Stimulated activated naive CD8-positive, alpha-beta T cell treated with anti-CD3 and anti-CD28 coated beads, Interleukin-15, Interleukin-2, amounts not matched to agents 100 ng/mL and 50 ng/mL, for 24 hours (primary cell): ENCODE measurements around the gene COL4A2.

Source experiments
- H3K27ac Mint-ChIP-seq: one replicate; pipeline ENCODE4 v1.8.0; 2021; ENCODE audit warnings: mild to moderate bottlenecking, mixed read lengths
- H3K27me3 Mint-ChIP-seq: one replicate; pipeline ENCODE4 v1.8.0; 2021; ENCODE audit warnings: mixed read lengths
- H3K36me3 Mint-ChIP-seq: one replicate; pipeline ENCODE4 v1.8.0; 2021; ENCODE audit warnings: low read depth, mixed read lengths
- H3K4me1 Mint-ChIP-seq: one replicate; pipeline ENCODE4 v1.8.0; 2021; ENCODE audit warnings: low read depth, mixed read lengths
- H3K4me3 Mint-ChIP-seq: one replicate; pipeline ENCODE4 v1.8.0; 2021; ENCODE audit warnings: mild to moderate bottlenecking, mixed read lengths
- H3K9me3 Mint-ChIP-seq: one replicate; pipeline ENCODE4 v1.8.0; 2021; ENCODE audit warnings: mixed read lengths

COL4A2 gene

GRCh38 chr13:110500341-110500740, 193.3 kb downstream of the COL4A2 start:
- no peaks in the 10 kb centered on the region for H3K36me3 Mint-ChIP-seq
- no peak overlapping the region for H3K4me3 Mint-ChIP-seq
- no peak overlapping the region for H3K27ac Mint-ChIP-seq
- H3K4me1 Mint-ChIP-seq = no peaks in the 10 kb centered on the region
- peaks cover 6% of the 10 kb centered on the region for H3K9me3 Mint-ChIP-seq
- H3K27me3 Mint-ChIP-seq = peaks cover 3% of the 10 kb centered on the region

- Mint-ChIP-seq H3K36me3 (no peaks in the 10 kb centered on the region), H3K27ac (no peak overlapping the region), H3K27me3 (peaks cover 3% of the 10 kb centered on the region), H3K9me3 (peaks cover 6% of the 10 kb centered on the region), H3K4me3 (no peak overlapping the region), H3K4me1 (no peaks in the 10 kb centered on the region)
Measured at GRCh38 chr13:110501188-110501587, 194.1 kb downstream of the COL4A2 start.

DNA sequence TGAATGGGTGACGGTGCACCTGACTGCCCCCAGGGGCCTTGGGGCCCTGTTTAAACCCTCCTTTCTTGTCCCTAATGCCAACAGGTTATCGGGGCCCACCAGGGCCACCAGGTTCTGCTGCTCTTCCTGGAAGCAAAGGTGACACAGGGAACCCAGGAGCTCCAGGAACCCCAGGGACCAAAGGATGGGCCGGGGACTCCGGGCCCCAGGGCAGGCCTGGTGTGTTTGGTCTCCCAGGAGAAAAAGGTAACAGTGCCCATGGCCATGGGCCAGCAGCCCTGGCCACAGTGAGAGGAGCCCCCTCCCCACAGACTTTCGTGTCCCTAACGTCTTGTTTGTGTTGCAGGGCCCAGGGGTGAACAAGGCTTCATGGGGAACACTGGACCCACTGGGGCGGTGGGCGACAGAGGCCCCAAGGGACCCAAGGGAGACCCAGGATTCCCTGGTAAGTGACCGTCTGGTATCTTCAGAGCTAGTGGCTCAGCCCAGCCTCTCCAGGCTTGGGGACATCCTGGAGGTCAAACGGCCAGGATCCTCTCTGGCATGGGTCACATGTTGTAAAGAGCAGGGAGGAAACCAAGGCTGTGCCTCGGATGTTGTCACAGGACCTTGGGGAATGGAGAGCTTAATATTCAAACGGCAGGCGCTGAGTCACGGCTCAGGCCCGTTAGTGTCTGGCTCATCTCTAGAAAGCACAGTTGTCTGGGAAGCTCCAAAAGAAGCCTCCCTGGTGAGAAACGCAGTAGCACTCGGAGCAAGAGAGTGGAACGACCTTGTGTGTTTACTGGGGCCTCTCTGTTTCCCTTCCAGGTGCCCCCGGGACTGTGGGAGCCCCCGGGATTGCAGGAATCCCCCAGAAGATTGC, 196.2 kb downstream of the COL4A2 start:
- Mint-ChIP-seq H3K4me1 (no peaks in the 10 kb centered on the region), H3K27ac (no peak overlapping the region), H3K27me3 (peaks cover 3% of the 10 kb centered on the region), H3K4me3 (no peak overlapping the region), H3K9me3 (peaks cover 6% of the 10 kb centered on the region), H3K36me3 (no peaks in the 10 kb centered on the region)

DNA sequence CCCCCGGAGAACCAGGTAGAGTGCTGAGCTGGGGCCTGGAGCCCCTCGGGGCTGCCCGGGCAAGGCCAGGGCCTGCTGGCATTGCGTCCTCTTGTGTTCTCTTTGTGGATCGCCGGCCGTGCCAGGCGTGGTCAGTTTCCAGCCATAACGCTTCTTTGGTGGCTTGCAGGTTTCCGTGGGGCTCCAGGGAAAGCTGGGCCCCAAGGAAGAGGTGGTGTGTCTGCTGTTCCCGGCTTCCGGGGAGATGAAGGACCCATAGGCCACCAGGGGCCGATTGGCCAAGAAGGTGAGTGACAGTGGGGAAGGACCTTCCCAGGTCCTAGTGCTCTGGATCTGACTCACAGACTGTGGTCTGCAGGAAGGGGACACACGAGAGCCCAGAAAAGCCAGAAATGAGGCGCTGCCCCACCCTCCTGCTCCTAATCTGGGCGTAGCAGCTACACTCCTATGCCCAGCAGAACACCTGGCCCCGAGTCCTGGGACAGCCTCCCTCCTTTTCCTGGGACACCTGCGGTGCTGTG, 197.0 kb downstream of the COL4A2 start:
- Mint-ChIP-seq H3K9me3 (peaks cover 6% of the 10 kb centered on the region), H3K4me1 (no peaks in the 10 kb centered on the region), H3K4me3 (no peak overlapping the region), H3K27me3 (peaks cover 3% of the 10 kb centered on the region), H3K36me3 (no peaks in the 10 kb centered on the region), H3K27ac (no peak overlapping the region)

DNA sequence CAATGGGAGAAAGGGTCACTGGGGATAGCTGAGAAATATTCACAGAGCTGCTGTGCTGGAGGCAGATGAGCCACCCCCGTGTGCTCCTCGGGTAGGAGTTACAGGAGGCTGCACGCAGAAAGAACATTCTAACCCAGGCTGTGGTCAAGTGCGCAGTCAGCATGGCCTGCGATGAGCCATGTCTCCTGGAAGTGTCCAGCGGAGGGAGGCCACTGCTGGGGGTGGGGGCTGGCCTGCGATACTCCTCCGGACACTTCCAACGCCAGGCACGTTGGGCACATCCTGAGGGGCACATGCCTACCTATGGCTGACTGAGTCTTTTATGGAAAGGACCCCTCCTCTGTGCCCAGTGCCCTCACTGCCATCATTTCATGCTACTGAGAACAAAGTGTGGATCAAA, 198.5 kb downstream of the COL4A2 start:
- no peak overlapping the region for H3K4me3 Mint-ChIP-seq
- H3K4me1 Mint-ChIP-seq = no peaks in the 10 kb centered on the region
- no peaks in the 10 kb centered on the region for H3K36me3 Mint-ChIP-seq

DNA sequence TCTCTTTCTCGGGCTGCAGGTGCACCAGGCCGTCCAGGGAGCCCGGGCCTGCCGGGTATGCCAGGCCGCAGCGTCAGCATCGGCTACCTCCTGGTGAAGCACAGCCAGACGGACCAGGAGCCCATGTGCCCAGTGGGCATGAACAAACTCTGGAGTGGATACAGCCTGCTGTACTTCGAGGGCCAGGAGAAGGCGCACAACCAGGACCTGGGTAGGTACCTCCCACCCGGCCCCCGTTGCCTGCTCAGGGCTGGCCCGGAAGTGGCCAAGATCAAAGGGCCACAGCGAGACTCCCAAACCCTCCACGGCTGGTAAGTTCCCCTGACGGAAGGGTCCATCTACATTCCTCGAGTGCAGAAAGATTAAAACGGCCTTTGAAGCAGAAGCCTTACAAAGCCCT, 199.3 kb downstream of the COL4A2 start:
- Mint-ChIP-seq H3K27ac (no peak overlapping the region), H3K4me1 (no peaks in the 10 kb centered on the region), H3K27me3 (no peaks in the 10 kb centered on the region), H3K4me3 (no peak overlapping the region), H3K36me3 (no peaks in the 10 kb centered on the region), H3K9me3 (no peaks in the 10 kb centered on the region)

More for the DNA sequence above, 198.5 kb downstream of the COL4A2 start:
- Mint-ChIP-seq H3K9me3 (no peaks in the 10 kb centered on the region), H3K27ac (no peak overlapping the region), H3K27me3 (peaks cover 3% of the 10 kb centered on the region)

- Mint-ChIP-seq H3K27me3 (no peaks in the 10 kb centered on the region), H3K36me3 (no peaks in the 10 kb centered on the region), H3K4me3 (no peak overlapping the region), H3K4me1 (no peaks in the 10 kb centered on the region), H3K9me3 (no peaks in the 10 kb centered on the region), H3K27ac (no peak overlapping the region)
Measured at GRCh38 chr13:110506859-110507566, 199.9 kb downstream of the COL4A2 start.

GRCh38 chr13:110507678-110508381, 200.7 kb downstream of the COL4A2 start:
- H3K27ac Mint-ChIP-seq = no peak overlapping the region
- no peaks in the 10 kb centered on the region for H3K27me3 Mint-ChIP-seq
- no peak overlapping the region for H3K4me3 Mint-ChIP-seq
- H3K9me3 Mint-ChIP-seq = no peaks in the 10 kb centered on the region
- no peaks in the 10 kb centered on the region for H3K4me1 Mint-ChIP-seq
- H3K36me3 Mint-ChIP-seq = no peaks in the 10 kb centered on the region

- Mint-ChIP-seq H3K27ac (no peak overlapping the region), H3K36me3 (no peaks in the 10 kb centered on the region), H3K27me3 (no peaks in the 10 kb centered on the region), H3K4me1 (no peaks in the 10 kb centered on the region), H3K4me3 (no peak overlapping the region), H3K9me3 (no peaks in the 10 kb centered on the region)
Measured at GRCh38 chr13:110509478-110509926, 202.4 kb downstream of the COL4A2 start.

DNA sequence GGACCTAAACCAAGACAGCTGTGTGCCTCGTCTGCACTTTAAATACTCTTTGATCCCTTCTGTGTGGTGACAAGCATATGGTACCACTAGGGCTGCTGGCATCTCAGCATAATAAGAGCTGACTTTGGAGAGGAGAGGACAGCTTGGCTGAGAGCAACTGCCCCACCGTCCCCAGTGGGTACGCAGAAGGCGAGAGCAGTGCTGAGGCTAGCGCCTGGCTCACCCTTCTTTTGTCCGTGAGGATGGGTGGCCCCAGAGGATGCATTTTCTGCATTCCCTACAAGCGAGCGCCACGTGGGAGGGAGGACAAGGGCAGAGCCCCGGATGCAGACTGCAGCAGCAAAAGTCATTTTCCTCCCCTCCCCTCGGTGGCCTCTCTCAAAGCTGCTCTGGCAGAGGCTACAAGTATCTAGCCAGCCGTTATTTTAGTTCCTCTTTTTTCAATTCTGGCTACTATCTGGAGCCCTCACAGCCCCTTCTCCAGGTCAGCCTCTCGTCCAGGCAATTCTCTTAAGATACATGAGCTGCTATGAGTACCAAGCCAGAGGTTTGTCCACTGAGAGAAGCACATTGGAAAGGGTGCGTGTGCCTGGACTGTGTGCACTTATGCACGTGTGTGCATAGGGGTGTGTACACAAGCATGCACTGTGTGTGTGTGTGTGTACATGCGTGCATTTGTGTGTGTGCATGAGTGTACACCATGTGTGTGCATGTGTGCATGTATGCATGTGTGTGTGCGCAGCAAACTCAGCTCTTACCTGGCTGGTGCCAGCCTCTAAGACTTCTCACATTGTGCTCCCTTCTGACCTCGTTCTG, 203.1 kb downstream of the COL4A2 start:
- no peak overlapping the region for H3K27ac Mint-ChIP-seq
- no peaks in the 10 kb centered on the region for H3K36me3 Mint-ChIP-seq
- no peaks in the 10 kb centered on the region for H3K9me3 Mint-ChIP-seq
- no peaks in the 10 kb centered on the region for H3K4me1 Mint-ChIP-seq
- no peak overlapping the region for H3K4me3 Mint-ChIP-seq
- no peaks in the 10 kb centered on the region for H3K27me3 Mint-ChIP-seq

- no peak overlapping the region for H3K27ac Mint-ChIP-seq
- no peaks in the 10 kb centered on the region for H3K9me3 Mint-ChIP-seq
- H3K4me1 Mint-ChIP-seq = no peaks in the 10 kb centered on the region
- H3K36me3 Mint-ChIP-seq = no peaks in the 10 kb centered on the region
- H3K4me3 Mint-ChIP-seq = no peak overlapping the region
- H3K27me3 Mint-ChIP-seq = peaks cover 4% of the 10 kb centered on the region
Measured at GRCh38 chr13:110511509-110512181, 204.6 kb downstream of the COL4A2 start.

- Mint-ChIP-seq H3K36me3 (no peaks in the 10 kb centered on the region), H3K27me3 (peaks cover 4% of the 10 kb centered on the region), H3K4me3 (no peak overlapping the region), H3K27ac (no peak overlapping the region), H3K4me1 (no peaks in the 10 kb centered on the region), H3K9me3 (no peaks in the 10 kb centered on the region)
Measured at GRCh38 chr13:110512198-110512740, 205.2 kb downstream of the COL4A2 start.

- no peak overlapping the region for H3K4me3 Mint-ChIP-seq
- H3K9me3 Mint-ChIP-seq = no peaks in the 10 kb centered on the region
- peaks cover 4% of the 10 kb centered on the region for H3K27me3 Mint-ChIP-seq
- H3K4me1 Mint-ChIP-seq = no peaks in the 10 kb centered on the region
- no peak overlapping the region for H3K27ac Mint-ChIP-seq
- H3K36me3 Mint-ChIP-seq = no peaks in the 10 kb centered on the region
Measured at GRCh38 chr13:110516500-110516899, 209.4 kb downstream of the COL4A2 start.
